Mesenchymal stem cell (in vitro differentiated cells and primary cell): Measurements from ENCODE around the gene CHCT1.

Experiments used
- DNase-seq: peaks from one replicate; pipeline ENCODE4 v3.0.0-alpha.2; 2013
- H2AFZ ChIP-seq: one replicate; pipeline ENCODE4 v1.6.1; 2013; ENCODE audit warnings: low read depth, mild to moderate bottlenecking, control low read depth, inconsistent platforms, low read length, moderate library complexity
- H2AK5ac ChIP-seq: 2 replicates; pipeline ENCODE4 v1.6.1; 2013; ENCODE audit warnings: low read length, moderate library complexity, mild to moderate bottlenecking, inconsistent platforms; ENCODE audit not compliant: severe bottlenecking
- H2BK120ac ChIP-seq: one replicate; pipeline ENCODE4 v1.6.1; 2013; ENCODE audit warnings: low read depth, mild to moderate bottlenecking, inconsistent platforms, low read length, moderate library complexity
- H2BK12ac ChIP-seq, 2 experiments: one replicate each; pipeline ENCODE4 v1.6.1; 2013; ENCODE audit warnings: inconsistent platforms in 2 of 2, low read length in 2 of 2, mild to moderate bottlenecking in 2 of 2, moderate library complexity in 2 of 2, control low read depth in 1 of 2
- H2BK15ac ChIP-seq: one replicate; pipeline ENCODE4 v1.6.1; 2013; ENCODE audit warnings: mild to moderate bottlenecking, low read depth, inconsistent platforms; ENCODE audit not compliant: poor library complexity, severe bottlenecking
- H2BK5ac ChIP-seq: 2 replicates; pipeline ENCODE4 v1.6.1; 2013; ENCODE audit warnings: low read depth, mild to moderate bottlenecking, low read length, control low read depth, inconsistent platforms; ENCODE audit not compliant: poor library complexity, severe bottlenecking
- H3K14ac ChIP-seq, 2 experiments: one replicate each; pipeline ENCODE4 v1.6.1; 2013; ENCODE audit warnings: inconsistent platforms in 2 of 2, low read length in 2 of 2, control low read depth in 1 of 2, mild to moderate bottlenecking in 1 of 2, moderate library complexity in 1 of 2
- H3K18ac ChIP-seq, 2 experiments: one replicate each; pipeline ENCODE4 v1.6.1; 2013; ENCODE audit warnings: inconsistent platforms in 2 of 2, low read length in 2 of 2, control low read depth in 1 of 2, low read depth in 1 of 2, mild to moderate bottlenecking in 1 of 2
- H3K23ac ChIP-seq, 2 experiments: one replicate each; pipeline ENCODE4 v1.6.1; 2013; ENCODE audit warnings: inconsistent platforms in 2 of 2, low read length in 2 of 2, mild to moderate bottlenecking in 2 of 2, moderate library complexity in 2 of 2, control low read depth in 1 of 2
- H3K27ac ChIP-seq: 2 replicates; pipeline ENCODE4 v1.5.1; 2013; ENCODE audit warnings: mild to moderate bottlenecking, moderate library complexity, low read length, control low read depth, inconsistent platforms; ENCODE audit not compliant: poor library complexity, severe bottlenecking
- H3K27me3 ChIP-seq, 2 experiments: 2 replicates each; pipeline versions ENCODE4 v1.6.1 to v1.7.0; 2013; ENCODE audit warnings: low read length in 2 of 2, mild to moderate bottlenecking in 2 of 2, moderate library complexity in 2 of 2, control low read depth in 1 of 2, inconsistent platforms in 1 of 2; ENCODE audit not compliant: control insufficient read depth in 1 of 2, insufficient read depth in 1 of 2
- H3K36me3 ChIP-seq, 2 experiments: 2 replicates each; pipeline versions ENCODE4 v1.6.1 to v1.7.0; 2013; ENCODE audit warnings: low read length in 2 of 2, control low read depth in 1 of 2, inconsistent platforms in 1 of 2, low read depth in 1 of 2, mild to moderate bottlenecking in 1 of 2; ENCODE audit not compliant: insufficient read depth in 2 of 2, control insufficient read depth in 1 of 2
- H3K4ac ChIP-seq, 2 experiments: one replicate each; pipeline ENCODE4 v1.6.1; 2013; ENCODE audit warnings: inconsistent platforms in 2 of 2, low read length in 2 of 2, mild to moderate bottlenecking in 2 of 2, moderate library complexity in 2 of 2, control low read depth in 1 of 2, low read depth in 1 of 2
- H3K4me1 ChIP-seq: 2 replicates; pipeline ENCODE4 v1.6.1; 2013; ENCODE audit warnings: low read depth, low read length, control low read depth; ENCODE audit not compliant: control insufficient read depth, insufficient read depth
- H3K4me2 ChIP-seq: 2 replicates; pipeline ENCODE4 v1.6.1; 2013; ENCODE audit warnings: low read length, mild to moderate bottlenecking, inconsistent platforms; ENCODE audit not compliant: poor library complexity, severe bottlenecking
- H3K4me3 ChIP-seq, 2 experiments: 2 replicates each; pipeline versions ENCODE4 v1.5.1 to v1.7.0; 2013; ENCODE audit warnings: low read length in 2 of 2, mild to moderate bottlenecking in 2 of 2, control low read depth in 1 of 2, low read depth in 1 of 2; ENCODE audit not compliant: insufficient read depth in 1 of 2
- H3K79me1 ChIP-seq: replicated peaks from 2 replicates; pipeline ENCODE4 v1.6.1; 2013; ENCODE audit warnings: mild to moderate bottlenecking, control low read depth, low read length, inconsistent platforms; ENCODE audit not compliant: poor library complexity, severe bottlenecking
- H3K9ac ChIP-seq: 2 replicates; pipeline ENCODE4 v1.7.0; 2013; ENCODE audit warnings: mild to moderate bottlenecking, low read length, moderate library complexity
- H3K9me3 ChIP-seq: 2 replicates; pipeline ENCODE4 v1.7.0; 2013; ENCODE audit warnings: mild to moderate bottlenecking, low read length; ENCODE audit not compliant: control insufficient read depth
- H4K8ac ChIP-seq: one replicate; pipeline ENCODE4 v1.6.1; 2013; ENCODE audit warnings: inconsistent platforms, mild to moderate bottlenecking, low read length, moderate library complexity
- H4K91ac ChIP-seq: one replicate; pipeline ENCODE4 v1.6.1; 2013; ENCODE audit warnings: mild to moderate bottlenecking, low read length, inconsistent platforms
- WGBS: methylation state at CpG from one replicate; pipeline ENCODE4 v1.1.7; 2013; ENCODE audit warnings: mixed read lengths; 5-methylcytosine and 5-hydroxymethylcytosine counted together

CHCT1 gene

GRCh38 chr17:60410001-60410400, 12.3 kb upstream of the CHCT1 start:
- Histone ChIP-seq H3K4me3 (no peak overlapping the region), H3K4ac (no peak overlapping the region), H2BK120ac (no peak overlapping the region), H3K4me2 (no peak overlapping the region), H3K18ac (no peak overlapping the region), H3K36me3 (no peaks in the 10 kb centered on the region), H2BK12ac (no peak overlapping the region), H3K9ac (no peak overlapping the region), H3K23ac (no peak overlapping the region), H2AFZ (no peak overlapping the region), H2BK5ac (no peak overlapping the region), H3K79me1 (no peaks in the 10 kb centered on the region), H3K27me3 (no peaks in the 10 kb centered on the region), H3K4me1 (no peaks in the 10 kb centered on the region), H4K91ac (no peak overlapping the region), H3K27ac (no peak overlapping the region), H3K9me3 (no peaks in the 10 kb centered on the region), H2AK5ac (no peak overlapping the region), H3K14ac (no peak overlapping the region), H2BK15ac (no peak overlapping the region), H4K8ac (no peak overlapping the region)
- DNase-seq, result no peak
- WGBS, result 87% methylated on average over 3 of the region's 4 CpGs

DNA sequence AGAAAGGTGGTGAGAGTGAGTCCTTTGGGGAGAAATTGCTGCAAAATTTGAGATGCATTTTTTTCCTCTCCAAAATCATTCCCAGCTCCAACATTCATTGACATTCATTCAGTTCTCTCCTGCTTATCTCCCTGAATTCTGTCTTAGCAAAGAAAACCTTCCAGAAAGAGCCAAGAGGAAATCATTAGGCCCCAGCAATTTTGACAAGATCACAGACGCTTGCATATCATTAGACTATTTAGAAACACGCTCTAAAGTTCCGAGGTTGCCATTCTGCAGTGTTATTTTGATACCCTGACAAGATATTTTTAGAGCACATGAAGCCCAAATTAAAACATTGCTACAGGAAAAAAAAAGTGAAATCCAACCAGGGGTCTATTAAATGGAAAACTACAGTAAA, 9.6 kb upstream of the CHCT1 start:
- H3K9ac ChIP-seq, result no peak overlapping the region
- H3K27me3 ChIP-seq, result no peaks in the 10 kb centered on the region
- no peaks in the 10 kb centered on the region for H3K4me1 ChIP-seq
- H3K4me2 ChIP-seq, result no peak overlapping the region
- H3K36me3 ChIP-seq, result no peaks in the 10 kb centered on the region
- no peak for DNase-seq
- no peak overlapping the region for H3K18ac ChIP-seq
- no peak overlapping the region for H2BK5ac ChIP-seq
- H2AK5ac ChIP-seq, result no peak overlapping the region
- 64% methylated on average over 2 of the region's 3 CpGs for WGBS
- H3K27ac ChIP-seq, result no peak overlapping the region
- H2AFZ ChIP-seq, result no peak overlapping the region
- no peak overlapping the region for H3K23ac ChIP-seq
- no peak overlapping the region for H3K4ac ChIP-seq
- H3K14ac ChIP-seq, result no peak overlapping the region
- no peak overlapping the region for H2BK120ac ChIP-seq
- H4K8ac ChIP-seq, result no peak overlapping the region
- H3K4me3 ChIP-seq, result no peak overlapping the region
- no peaks in the 10 kb centered on the region for H3K9me3 ChIP-seq
- H2BK12ac ChIP-seq, result no peak overlapping the region
- H2BK15ac ChIP-seq, result no peak overlapping the region
- no peaks in the 10 kb centered on the region for H3K79me1 ChIP-seq
- no peak overlapping the region for H4K91ac ChIP-seq

DNA sequence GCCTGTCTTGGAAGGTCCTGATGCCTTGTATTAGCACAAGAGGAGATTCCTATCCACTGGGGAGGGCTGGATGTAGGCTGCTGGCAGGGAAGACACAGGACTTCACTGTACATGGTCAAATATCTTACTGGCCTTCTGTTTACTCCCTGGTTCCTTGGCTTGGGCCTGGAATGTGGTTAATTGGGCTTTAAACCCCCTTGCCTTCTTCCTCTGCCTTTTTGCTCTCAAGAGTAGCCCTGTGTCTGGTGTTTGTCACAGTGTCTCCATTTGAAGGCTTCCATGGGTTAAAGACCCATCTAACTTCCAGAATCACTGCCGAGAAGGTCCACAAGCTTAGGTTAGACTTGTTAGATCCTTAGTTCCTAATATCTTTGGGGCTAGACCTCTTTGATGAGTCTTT, 7.1 kb upstream of the CHCT1 start:
- Histone ChIP-seq H2BK12ac (no peak overlapping the region), H3K4ac (no peak overlapping the region), H3K27ac (no peak overlapping the region), H2AFZ (no peak overlapping the region), H3K27me3 (no peaks in the 10 kb centered on the region), H3K14ac (no peak overlapping the region), H2BK120ac (no peak overlapping the region), H3K18ac (no peak overlapping the region), H2AK5ac (no peak overlapping the region), H2BK5ac (no peak overlapping the region), H3K79me1 (no peaks in the 10 kb centered on the region), H3K4me3 (no peak overlapping the region), H3K4me1 (no peaks in the 10 kb centered on the region), H3K4me2 (no peak overlapping the region), H3K36me3 (no peaks in the 10 kb centered on the region), H4K91ac (no peak overlapping the region), H2BK15ac (no peak overlapping the region), H3K9ac (no peak overlapping the region), H3K23ac (no peak overlapping the region), H4K8ac (no peak overlapping the region), H3K9me3 (no peaks in the 10 kb centered on the region)
- DNase-seq, result no peak
- WGBS, result 100% methylated on average over 1 of the region's 1 CpG

DNA sequence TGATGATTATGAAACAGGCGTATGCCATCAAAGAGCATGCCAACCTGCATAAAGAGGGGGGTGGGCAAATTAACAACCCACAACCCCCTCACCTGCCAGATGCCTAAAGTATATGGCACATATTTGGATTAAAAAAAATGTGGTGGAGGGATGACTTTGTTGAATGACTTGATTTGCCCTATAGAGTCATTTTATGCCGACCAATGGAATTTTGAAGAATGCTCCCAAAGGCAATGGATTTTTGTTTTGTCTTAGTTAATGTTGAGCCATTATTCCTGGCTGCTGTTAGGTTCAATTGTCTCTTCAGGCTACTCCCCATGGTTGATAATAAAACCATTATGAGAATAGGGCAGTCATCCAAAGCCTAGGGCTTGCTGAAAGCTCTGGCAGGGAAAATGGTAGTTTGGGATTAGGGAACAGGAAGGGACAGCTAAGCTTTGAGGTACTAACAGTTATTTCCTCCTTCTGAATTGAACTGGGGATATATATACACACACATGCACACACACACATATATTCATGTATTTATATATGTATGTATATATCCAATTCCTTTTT, 5.8 kb upstream of the CHCT1 start:
- Histone ChIP-seq H2AK5ac (no peak overlapping the region), H2BK5ac (no peak overlapping the region), H3K9me3 (no peaks in the 10 kb centered on the region), H3K27ac (no peak overlapping the region), H2BK120ac (no peak overlapping the region), H3K23ac (no peak overlapping the region), H3K4ac (no peak overlapping the region), H3K9ac (no peak overlapping the region), H3K4me2 (no peak overlapping the region), H4K91ac (no peak overlapping the region), H4K8ac (no peak overlapping the region), H3K14ac (no peak overlapping the region), H2AFZ (no peak overlapping the region), H3K4me3 (no peak overlapping the region), H2BK15ac (no peak overlapping the region), H3K79me1 (no peaks in the 10 kb centered on the region), H3K36me3 (no peaks in the 10 kb centered on the region), H3K18ac (no peak overlapping the region), H3K27me3 (no peaks in the 10 kb centered on the region), H2BK12ac (no peak overlapping the region), H3K4me1 (no peaks in the 10 kb centered on the region)
- no peak for DNase-seq
- WGBS, result 97% methylated on average over 1 of the region's 2 CpGs
